ENCODE data around the gene STXBP2.

STXBP2 gene

DNA sequence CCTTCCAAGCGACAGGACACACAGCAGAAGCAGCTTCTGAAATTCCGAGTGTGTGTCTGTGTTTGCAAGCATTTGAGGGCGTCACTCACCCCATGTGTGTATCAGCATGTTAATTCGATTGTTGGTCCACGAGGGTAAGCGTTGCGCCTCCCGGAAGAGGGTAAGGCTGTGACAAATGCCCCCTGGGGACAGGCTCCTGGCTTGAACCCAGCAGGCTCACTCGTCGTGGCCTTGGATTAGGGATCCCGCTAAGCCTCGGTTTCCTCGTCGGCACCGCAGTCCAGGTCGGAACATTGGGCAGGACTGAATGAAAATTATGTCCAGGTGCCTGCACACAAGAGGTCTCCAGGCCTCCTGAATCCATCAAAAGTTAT lies 606 bp upstream of the STXBP2 start (continued):
- TF ChIP-seq, protein P1, sequence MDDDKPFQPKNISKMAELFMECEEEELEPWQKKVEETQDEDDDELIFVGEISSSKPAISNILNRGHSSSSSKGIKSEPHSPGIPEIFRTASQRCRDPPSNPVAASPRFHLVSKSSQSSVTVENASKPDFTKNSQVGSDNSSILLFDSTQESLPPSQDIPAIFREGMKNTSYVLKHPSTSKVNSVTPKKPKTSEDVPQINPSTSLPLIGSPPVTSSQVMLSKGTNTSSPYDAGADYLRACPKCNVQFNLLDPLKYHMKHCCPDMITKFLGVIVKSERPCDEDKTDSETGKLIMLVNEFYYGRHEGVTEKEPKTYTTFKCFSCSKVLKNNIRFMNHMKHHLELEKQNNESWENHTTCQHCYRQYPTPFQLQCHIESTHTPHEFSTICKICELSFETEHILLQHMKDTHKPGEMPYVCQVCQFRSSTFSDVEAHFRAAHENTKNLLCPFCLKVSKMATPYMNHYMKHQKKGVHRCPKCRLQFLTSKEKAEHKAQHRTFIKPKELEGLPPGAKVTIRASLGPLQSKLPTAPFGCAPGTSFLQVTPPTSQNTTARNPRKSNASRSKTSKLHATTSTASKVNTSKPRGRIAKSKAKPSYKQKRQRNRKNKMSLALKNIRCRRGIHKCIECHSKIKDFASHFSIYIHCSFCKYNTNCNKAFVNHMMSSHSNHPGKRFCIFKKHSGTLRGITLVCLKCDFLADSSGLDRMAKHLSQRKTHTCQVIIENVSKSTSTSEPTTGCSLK (tag by site-specific recombination; IDR thresholded peaks at IDR 0.05): no peak
- no peak for TF ChIP-seq ZBTB8A (tag by site-specific recombination; IDR thresholded peaks at IDR 0.05)
- TF ChIP-seq RBAK (tag by site-specific recombination; IDR thresholded peaks at IDR 0.05): no peak
- no peak for TF ChIP-seq ZNF350 (tag by site-specific recombination; IDR thresholded peaks at IDR 0.05)
- no peak for TF ChIP-seq ZEB2 (tag by site-specific recombination; IDR thresholded peaks at IDR 0.05)

DNA sequence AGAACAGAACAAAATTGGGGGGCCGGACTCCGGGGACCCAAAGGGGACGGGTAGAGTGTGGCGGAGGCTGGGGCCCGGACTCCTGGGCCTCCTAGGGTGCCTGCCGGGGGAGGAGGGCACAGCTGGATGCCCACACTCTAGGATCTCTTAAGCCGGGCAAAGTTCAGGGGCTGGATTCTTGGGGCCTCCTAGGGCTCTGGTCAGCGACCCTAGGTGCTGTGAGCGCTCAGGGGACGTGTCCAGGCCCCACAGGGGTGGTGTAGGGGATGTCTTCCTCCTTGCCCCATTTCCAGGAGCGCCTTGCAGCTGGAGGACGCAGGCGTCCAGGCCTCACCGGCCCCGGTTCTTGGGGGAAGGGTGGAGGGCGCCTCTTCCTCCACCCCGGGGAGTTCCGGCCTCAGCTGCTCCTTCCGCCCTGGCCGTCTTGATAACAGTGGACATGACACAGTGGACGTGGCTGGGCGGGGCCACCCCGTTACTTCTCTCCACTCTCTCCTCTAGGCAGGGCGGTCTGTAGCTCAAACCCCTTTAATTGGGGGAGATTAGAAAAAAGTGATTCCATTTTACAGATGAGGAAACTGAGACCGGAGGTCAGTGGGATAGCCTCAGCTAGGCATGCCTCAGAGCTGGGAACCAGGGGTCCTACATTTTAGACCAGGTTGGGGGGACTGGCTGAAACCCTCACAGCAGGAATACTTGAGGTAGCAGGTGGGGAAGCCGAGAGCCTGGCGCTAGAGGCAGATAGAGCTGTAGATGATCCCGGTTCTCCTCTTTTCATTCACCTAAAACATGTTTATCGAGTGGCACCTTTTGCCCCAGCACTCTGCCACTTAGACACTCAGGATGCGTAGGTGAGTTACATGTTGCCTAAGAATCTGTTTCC lies 705 bp downstream of the STXBP2 start:
- H3K9me3 ChIP-seq (ENCODE audit: control insufficient read depth, insufficient read depth, low read depth, low read length): no peaks in the 10 kb centered on the region
- POLR2A ChIA-PET: interaction anchor here (1.4 kb wide), 2 partner anchors 8 to 14 kb away, joined by 6 to 7 read pairs; partner anchors contain the start of genes PET100 and XAB2
- peak overlapping the region; percentile 83 for H3K4me3 ChIP-seq (ENCODE audit: low read depth, low read length)
- H3K36me3 ChIP-seq (ENCODE audit: control insufficient read depth in 2 of 2, insufficient read depth in 1 of 2, low read length in 2 of 2): peaks cover 7 to 12% of the 10 kb centered on the region in 2 experiments; a peak in 2 of 3 replicates
- CTCF ChIA-PET: interaction anchor here (0.5 to 2.0 kb wide), 6 partner anchors 15 to 242 kb away, joined by 3 to 7 read pairs (median 4); partner anchors contain the start of gene TRAPPC5
- no peaks in the 10 kb centered on the region for H3K4me1 ChIP-seq (ENCODE audit: control insufficient read depth, insufficient read depth, low read length)
- no peak for TF ChIP-seq ZNF548 (tag by site-specific recombination; IDR thresholded peaks at IDR 0.05)
- TF ChIP-seq ZIC2 (tag by site-specific recombination; IDR thresholded peaks at IDR 0.05): 0 out of 2 replicates have a peak, but pooled peaks have one; percentile 33
- peak; percentile 40; the same call in 1 of the 2 replicates for TF ChIP-seq ZBTB48 (tag by site-specific recombination; IDR thresholded peaks at IDR 0.05)
- no peak for TF ChIP-seq ZNF76 (tag by site-specific recombination; IDR thresholded peaks at IDR 0.05; ENCODE audit: borderline replicate concordance, low read depth)
- TF ChIP-seq, protein P2, sequence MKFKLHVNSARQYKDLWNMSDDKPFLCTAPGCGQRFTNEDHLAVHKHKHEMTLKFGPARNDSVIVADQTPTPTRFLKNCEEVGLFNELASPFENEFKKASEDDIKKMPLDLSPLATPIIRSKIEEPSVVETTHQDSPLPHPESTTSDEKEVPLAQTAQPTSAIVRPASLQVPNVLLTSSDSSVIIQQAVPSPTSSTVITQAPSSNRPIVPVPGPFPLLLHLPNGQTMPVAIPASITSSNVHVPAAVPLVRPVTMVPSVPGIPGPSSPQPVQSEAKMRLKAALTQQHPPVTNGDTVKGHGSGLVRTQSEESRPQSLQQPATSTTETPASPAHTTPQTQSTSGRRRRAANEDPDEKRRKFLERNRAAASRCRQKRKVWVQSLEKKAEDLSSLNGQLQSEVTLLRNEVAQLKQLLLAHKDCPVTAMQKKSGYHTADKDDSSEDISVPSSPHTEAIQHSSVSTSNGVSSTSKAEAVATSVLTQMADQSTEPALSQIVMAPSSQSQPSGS (tag by site-specific recombination; IDR thresholded peaks at IDR 0.05; ENCODE audit: low read depth): no peak
- no peak for TF ChIP-seq ZNF311 (tag by site-specific recombination; IDR thresholded peaks at IDR 0.05; ENCODE audit: borderline replicate concordance)
- TF ChIP-seq ZSCAN23 (tag by site-specific recombination; IDR thresholded peaks at IDR 0.05): no peak
- 0 out of 2 replicates have a peak, but pooled peaks have one; percentile 4 for TF ChIP-seq ZBTB8A (tag by site-specific recombination; IDR thresholded peaks at IDR 0.05)
- no peak for TF ChIP-seq SETDB1 (IDR thresholded peaks at IDR 0.05; ENCODE audit: insufficient read length, low read length)
- no peak for TF ChIP-seq ZNF514 (tag by site-specific recombination; IDR thresholded peaks at IDR 0.05)
- no peak for TF ChIP-seq ZXDB (tag by site-specific recombination; IDR thresholded peaks at IDR 0.05)
- H3K27ac ChIP-seq (ENCODE audit: extremely low read depth, low read depth, low read length): peak overlapping the region; percentile 29; the same call in 1 of the 2 replicates

DNA sequence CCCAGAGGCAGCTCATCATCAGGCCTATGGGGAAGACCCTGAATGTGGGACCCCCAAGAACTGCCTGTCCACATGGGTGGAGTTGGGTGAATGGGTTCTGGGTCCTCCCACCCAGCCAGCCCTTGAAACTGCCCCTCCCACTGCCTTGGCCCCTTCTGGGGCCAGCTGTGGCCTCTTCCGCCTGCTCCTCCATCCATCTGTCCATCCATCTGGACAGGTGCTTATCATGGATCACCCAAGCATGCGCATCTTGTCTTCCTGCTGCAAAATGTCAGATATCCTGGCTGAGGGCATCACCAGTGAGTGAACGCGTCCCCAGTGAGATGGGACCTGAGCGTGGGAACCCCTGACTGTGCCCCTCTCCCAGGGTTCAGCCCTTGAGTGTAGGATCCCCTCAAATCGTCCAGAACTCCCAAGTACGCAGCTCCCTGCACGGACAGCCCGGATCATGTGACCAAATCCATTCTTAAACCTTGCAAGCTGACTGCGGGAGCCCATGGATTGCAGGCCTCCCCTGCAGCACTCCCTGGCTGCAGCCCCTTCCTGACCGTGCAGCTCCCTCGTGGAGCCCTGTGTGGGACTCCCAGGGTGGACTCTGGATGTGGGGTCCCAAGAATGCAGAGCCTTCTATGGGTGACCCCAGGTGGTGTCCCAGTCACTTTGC lies 2.0 kb downstream of the STXBP2 start:
- POLR2A ChIA-PET: interaction anchor here (0.5 to 0.7 kb wide), 2 partner anchors 10 to 262 kb away, joined by 3 to 4 read pairs; no protein-coding TSS in a partner anchor
- H3K4me1 ChIP-seq (ENCODE audit: control insufficient read depth, insufficient read depth, low read length): no peaks in the 10 kb centered on the region
- CTCF ChIA-PET: interaction anchor here (2.0 kb wide), 1 partner anchor 41 kb away, joined by 7 read pairs; the partner anchor contains the start of gene TRAPPC5
- no peak overlapping the region for H3K27ac ChIP-seq (ENCODE audit: extremely low read depth, low read depth, low read length)
- peak; percentile 28; the same call in 1 of the 2 replicates for TF ChIP-seq ZNF366 (tag by site-specific recombination; conservative IDR thresholded peaks at IDR 0.05)
- TF ChIP-seq, protein P3, sequence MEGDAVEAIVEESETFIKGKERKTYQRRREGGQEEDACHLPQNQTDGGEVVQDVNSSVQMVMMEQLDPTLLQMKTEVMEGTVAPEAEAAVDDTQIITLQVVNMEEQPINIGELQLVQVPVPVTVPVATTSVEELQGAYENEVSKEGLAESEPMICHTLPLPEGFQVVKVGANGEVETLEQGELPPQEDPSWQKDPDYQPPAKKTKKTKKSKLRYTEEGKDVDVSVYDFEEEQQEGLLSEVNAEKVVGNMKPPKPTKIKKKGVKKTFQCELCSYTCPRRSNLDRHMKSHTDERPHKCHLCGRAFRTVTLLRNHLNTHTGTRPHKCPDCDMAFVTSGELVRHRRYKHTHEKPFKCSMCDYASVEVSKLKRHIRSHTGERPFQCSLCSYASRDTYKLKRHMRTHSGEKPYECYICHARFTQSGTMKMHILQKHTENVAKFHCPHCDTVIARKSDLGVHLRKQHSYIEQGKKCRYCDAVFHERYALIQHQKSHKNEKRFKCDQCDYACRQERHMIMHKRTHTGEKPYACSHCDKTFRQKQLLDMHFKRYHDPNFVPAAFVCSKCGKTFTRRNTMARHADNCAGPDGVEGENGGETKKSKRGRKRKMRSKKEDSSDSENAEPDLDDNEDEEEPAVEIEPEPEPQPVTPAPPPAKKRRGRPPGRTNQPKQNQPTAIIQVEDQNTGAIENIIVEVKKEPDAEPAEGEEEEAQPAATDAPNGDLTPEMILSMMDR (tag by site-specific recombination; IDR thresholded peaks at IDR 0.05): no peak
- TF ChIP-seq, protein P4, sequence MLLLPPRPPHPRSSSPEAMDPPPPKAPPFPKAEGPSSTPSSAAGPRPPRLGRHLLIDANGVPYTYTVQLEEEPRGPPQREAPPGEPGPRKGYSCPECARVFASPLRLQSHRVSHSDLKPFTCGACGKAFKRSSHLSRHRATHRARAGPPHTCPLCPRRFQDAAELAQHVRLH (tag by site-specific recombination; IDR thresholded peaks at IDR 0.05): no peak
- H3K9me3 ChIP-seq (ENCODE audit: control insufficient read depth, insufficient read depth, low read depth, low read length): no peaks in the 10 kb centered on the region
- H3K4me3 ChIP-seq (ENCODE audit: low read depth, low read length): no peak overlapping the region
- H3K36me3 ChIP-seq (ENCODE audit: control insufficient read depth in 2 of 2, insufficient read depth in 1 of 2, low read length in 2 of 2): peaks cover 7 to 12% of the 10 kb centered on the region in 2 experiments; a peak in 2 of 3 replicates
